Body of pancreas (tissue), 4 donors: ENCODE data around the gene NFS1.

ENCODE experiments used
- CTCF ChIP-seq, 7 experiments: fragments of 450-650 bp in 4 of 7; fragments of 200-600 bp in 3 of 7; sonication (generic) in 3 of 7; IDR thresholded peaks; one replicate each; pipeline ENCODE4 v1.5.1; 2016 to 2019; ENCODE audit warnings: antibody characterized with exemption in 7 of 7
- POLR2A ChIP-seq, 3 donors: fragments of 450-650 bp; IDR thresholded peaks; one replicate each; pipeline ENCODE4 v1.6.1; 2016; ENCODE audit warnings: antibody characterized with exemption in 3 of 3, mild to moderate bottlenecking in 2 of 3

GRCh38 chr20:35743693-35744491 is 44.7 kb upstream of the NFS1 start:
- TF ChIP-seq CTCF (IDR thresholded peaks at IDR 0.05) (no peak), POLR2A (IDR thresholded peaks at IDR 0.05) (no peak)
